ENCODE results near the gene ITIH4. TPM values are rescaled to one million over a fixed set of nuclear protein-coding genes. Genes with fewer than 3 reads are reported as not detected.

ITIH4 gene
- total RNA-seq, 1 donor from 2014 or later, result 23.7 TPM

GRCh38 chr3:52790741-52791140 is 39.7 kb downstream of the ITIH4 start:
- H3K27ac ChIP-seq, result no peak overlapping the region
- H3K27me3 ChIP-seq (ENCODE audit: low read depth), result no peaks in the 10 kb centered on the region
- no peak for TF ChIP-seq CTCF (IDR thresholded peaks at IDR 0.05)
- intact Hi-C loops (cut with DNase I), result no loop called here
- DNase-seq (no peak), ATAC-seq (no peak)
- H3K36me3 ChIP-seq, result no peaks in the 10 kb centered on the region
- no peaks in the 10 kb centered on the region for H3K4me1 ChIP-seq
- H3K4me3 ChIP-seq, result no peak overlapping the region
- H3K9me3 ChIP-seq, result no peaks in the 10 kb centered on the region

GRCh38 chr3:52790337-52790736 is 40.1 kb downstream of the ITIH4 start:
- Histone ChIP-seq H3K4me3 (no peak overlapping the region), H3K9me3 (no peaks in the 10 kb centered on the region), H3K27ac (no peak overlapping the region), H3K4me1 (no peaks in the 10 kb centered on the region), H3K27me3 (ENCODE audit: low read depth) (no peaks in the 10 kb centered on the region), H3K36me3 (no peaks in the 10 kb centered on the region)
- ATAC-seq (no peak), DNase-seq (no peak)
- intact Hi-C loops (cut with DNase I), result no loop called here
- no peak for TF ChIP-seq CTCF (IDR thresholded peaks at IDR 0.05)

GRCh38 chr3:52789746-52790040 is 40.8 kb downstream of the ITIH4 start:
- Histone ChIP-seq H3K4me3 (no peak overlapping the region), H3K27ac (no peak overlapping the region), H3K36me3 (no peaks in the 10 kb centered on the region), H3K4me1 (no peaks in the 10 kb centered on the region), H3K27me3 (ENCODE audit: low read depth) (no peaks in the 10 kb centered on the region), H3K9me3 (no peaks in the 10 kb centered on the region)
- no peak for ATAC-seq
- TF ChIP-seq CTCF (IDR thresholded peaks at IDR 0.05), result no peak
- intact Hi-C loops (cut with DNase I), result no loop called here
- peak; percentile 33 for DNase-seq

- no peak for ATAC-seq
- Histone ChIP-seq H3K4me1 (no peaks in the 10 kb centered on the region), H3K4me3 (no peak overlapping the region), H3K36me3 (no peaks in the 10 kb centered on the region), H3K9me3 (no peaks in the 10 kb centered on the region), H3K27me3 (ENCODE audit: low read depth) (no peaks in the 10 kb centered on the region), H3K27ac (no peak overlapping the region)
- peak; percentile 6 for DNase-seq
- intact Hi-C loops (cut with DNase I), result no loop called here
- TF ChIP-seq CTCF (IDR thresholded peaks at IDR 0.05), result no peak
These were observed 41.4 kb downstream of the ITIH4 start for GRCh38 chr3:52788890-52789745.

GRCh38 chr3:52787672-52788625 is 42.5 kb downstream of the ITIH4 start:
- TF ChIP-seq CTCF (IDR thresholded peaks at IDR 0.05), result no peak
- no peak overlapping the region for H3K4me3 ChIP-seq
- no peaks in the 10 kb centered on the region for H3K36me3 ChIP-seq
- intact Hi-C loops (cut with DNase I), result no loop called here
- DNase-seq, result peak; percentile 42
- no peak for ATAC-seq
- H3K9me3 ChIP-seq, result no peaks in the 10 kb centered on the region
- H3K4me1 ChIP-seq, result no peaks in the 10 kb centered on the region
- H3K27me3 ChIP-seq (ENCODE audit: low read depth), result no peaks in the 10 kb centered on the region
- no peak overlapping the region for H3K27ac ChIP-seq
